GM19468 (cell line): ENCODE measurements around the gene CCNG2.
A peak's percentile ranks its signal among the peaks of the same experiment; 100 is the strongest.
"Not testable (repeated sequence)": the region's sequence is repeated elsewhere in the genome, so short reads cannot be mapped to it uniquely, and the experiment has no call there.

Source experiments
- ATAC-seq: cut with Tn5 transposase; IDR thresholded peaks from one replicate; pipeline ENCODE4 v1.9.1; 2021; ENCODE audit warnings: mild to moderate bottlenecking, moderate library complexity, moderate number of reproducible peaks; ENCODE audit not compliant: unreplicated experiment; ENCODE audit errors: extremely low read depth

Gene CCNG2, protein sequence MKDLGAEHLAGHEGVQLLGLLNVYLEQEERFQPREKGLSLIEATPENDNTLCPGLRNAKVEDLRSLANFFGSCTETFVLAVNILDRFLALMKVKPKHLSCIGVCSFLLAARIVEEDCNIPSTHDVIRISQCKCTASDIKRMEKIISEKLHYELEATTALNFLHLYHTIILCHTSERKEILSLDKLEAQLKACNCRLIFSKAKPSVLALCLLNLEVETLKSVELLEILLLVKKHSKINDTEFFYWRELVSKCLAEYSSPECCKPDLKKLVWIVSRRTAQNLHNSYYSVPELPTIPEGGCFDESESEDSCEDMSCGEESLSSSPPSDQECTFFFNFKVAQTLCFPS

GRCh38 chr4:77156912-77157858 lies at the start of gene CCNG2:
CCNG2 (plus strand) TSS chr4:77157207; CDS start chr4:77158533, 1,326 bp downstream.
- no peak for ATAC-seq

DNA sequence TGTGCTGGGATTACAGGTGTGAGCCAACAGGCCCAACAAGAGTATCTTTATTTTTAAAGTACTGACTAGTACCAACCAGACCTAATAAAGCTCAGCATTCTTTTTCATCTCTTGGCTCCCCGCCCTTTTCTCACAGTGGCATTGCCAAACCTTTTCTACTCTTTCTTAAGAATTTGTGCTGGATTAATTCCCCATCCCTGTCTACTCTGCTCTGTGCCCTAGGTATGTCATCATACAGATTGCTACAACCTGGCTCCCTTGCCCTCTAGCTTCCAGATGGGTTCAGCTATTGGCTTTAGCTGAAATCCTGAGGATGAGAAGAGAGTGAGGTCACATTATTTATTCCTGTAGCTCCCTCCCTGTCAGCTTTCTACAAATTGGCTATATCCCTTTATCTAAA lies 46.3 kb upstream of the CCNG2 start:
- no peak for ATAC-seq

- no peak for ATAC-seq
Observed at GRCh38 chr4:77113069-77113468, 43.9 kb upstream of the CCNG2 start.

DNA sequence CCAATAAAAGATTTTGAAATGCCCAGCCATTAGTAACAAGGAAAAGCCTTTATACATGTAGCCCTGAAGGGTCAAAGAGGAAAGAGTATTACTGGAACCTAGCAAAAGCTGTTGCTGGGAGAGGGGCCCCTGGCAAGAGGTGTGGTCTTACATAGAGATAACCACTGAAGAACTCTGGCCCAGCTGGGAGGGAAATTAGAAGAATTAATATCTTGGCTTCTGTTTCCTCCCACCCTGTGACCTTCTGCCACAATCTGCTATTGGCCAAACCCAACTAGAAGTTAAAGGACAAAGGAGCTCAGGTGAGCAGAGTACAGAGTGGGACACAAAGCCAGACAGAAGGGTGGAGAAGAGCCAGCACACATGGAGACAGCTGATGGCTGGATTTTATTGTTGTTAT lies 39.3 kb upstream of the CCNG2 start:
- ATAC-seq, result no peak

- ATAC-seq, result no peak
Observed at GRCh38 chr4:77120886-77121508, 36.0 kb upstream of the CCNG2 start.

DNA sequence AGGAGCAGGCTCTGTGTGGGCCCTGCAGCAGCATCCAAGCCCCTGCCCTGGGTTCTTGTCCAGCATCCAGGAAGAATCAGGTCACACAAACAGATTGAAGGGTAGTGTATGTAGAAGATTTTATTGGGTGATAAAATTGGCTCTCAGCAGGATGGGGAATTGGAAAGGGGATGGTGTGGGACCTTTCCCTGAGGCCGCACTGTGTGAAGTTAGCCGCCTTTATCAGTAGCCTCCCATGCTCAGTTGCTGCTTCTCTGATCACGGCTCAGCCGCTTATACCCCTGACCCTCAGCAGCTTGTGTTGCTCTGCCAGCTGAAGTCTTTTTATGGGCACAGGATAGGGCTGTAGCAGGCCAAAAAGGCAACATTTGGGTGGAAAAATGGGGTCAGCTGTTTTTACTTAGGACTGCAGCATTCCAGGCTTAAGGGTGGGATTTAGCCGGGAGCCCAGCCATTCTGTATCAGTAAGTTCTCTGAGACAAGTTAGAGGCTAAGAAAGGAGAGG lies 35.2 kb upstream of the CCNG2 start:
- no peak for ATAC-seq

GRCh38 chr4:77122656-77123055 lies 34.4 kb upstream of the CCNG2 start:
- ATAC-seq, result no peak

GRCh38 chr4:77123411-77123810 lies 33.6 kb upstream of the CCNG2 start:
- ATAC-seq, result no peak

- ATAC-seq, result no peak
Observed at GRCh38 chr4:77124576-77124975, 32.4 kb upstream of the CCNG2 start.

DNA sequence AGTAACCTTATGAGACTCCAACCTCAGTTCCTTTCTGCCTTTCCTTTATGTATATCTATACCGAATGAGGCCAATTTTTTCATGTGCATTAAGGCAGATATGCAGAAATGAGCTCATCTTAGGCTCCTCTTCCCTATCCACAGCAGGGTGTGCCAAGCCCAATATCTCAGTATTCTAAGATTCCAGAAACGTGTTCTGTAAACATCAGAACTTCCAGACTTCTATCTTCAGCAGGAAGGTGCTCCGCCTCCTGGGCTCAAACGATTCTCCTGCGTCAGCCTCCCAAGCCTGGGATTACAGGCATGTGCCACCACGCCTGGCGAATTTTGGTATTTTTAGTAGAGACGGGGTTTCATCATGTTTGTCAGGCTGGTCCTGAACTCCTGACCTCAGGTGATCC lies 31.0 kb upstream of the CCNG2 start:
- ATAC-seq, result no peak

GRCh38 chr4:77126809-77127208 lies 30.2 kb upstream of the CCNG2 start:
- ATAC-seq, result peak; percentile 69

DNA sequence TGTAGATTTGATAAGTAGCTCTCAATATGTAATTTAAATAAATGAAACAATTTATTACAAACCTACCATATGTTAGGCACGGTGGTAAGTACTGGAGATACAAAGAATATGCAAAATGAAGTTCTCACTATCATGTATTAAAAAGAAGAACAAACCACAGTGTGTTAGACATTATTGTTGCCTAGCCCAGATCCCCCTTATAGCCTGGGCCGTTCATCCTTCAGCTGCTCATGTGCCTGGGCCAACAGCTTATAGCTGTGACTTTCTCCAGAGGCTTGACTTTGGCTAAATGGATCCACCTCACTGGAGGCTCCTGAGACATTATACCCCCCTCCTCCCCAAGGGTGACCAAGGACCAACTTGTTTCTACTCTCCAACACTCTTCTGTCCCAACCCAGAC lies 29.8 kb upstream of the CCNG2 start:
- ATAC-seq, result peak; percentile 52

- no peak for ATAC-seq
Observed at GRCh38 chr4:77127837-77128621, 29.0 kb upstream of the CCNG2 start.

GRCh38 chr4:77132652-77133312 lies 24.2 kb upstream of the CCNG2 start:
- ATAC-seq, result no peak

DNA sequence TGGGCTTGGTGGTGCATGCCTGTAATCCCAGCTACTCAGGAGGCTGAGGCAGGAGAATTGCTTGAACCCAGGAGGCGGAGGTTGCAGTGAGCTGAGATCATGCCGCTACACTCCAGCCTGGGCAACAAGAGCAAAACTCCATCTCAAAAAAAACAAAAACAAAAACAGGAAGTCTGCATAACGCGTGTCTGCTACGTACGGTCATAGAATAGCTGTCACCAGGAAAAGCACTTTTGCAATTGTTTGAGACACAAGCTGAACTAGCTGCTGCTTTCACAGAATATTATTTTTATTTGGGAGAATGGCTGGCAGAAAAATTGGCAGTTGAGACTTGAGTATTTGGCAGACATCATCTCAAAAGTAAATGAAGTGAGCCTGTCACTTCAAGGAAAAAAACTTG lies 19.6 kb upstream of the CCNG2 start:
- not testable (repeated sequence) for ATAC-seq

DNA sequence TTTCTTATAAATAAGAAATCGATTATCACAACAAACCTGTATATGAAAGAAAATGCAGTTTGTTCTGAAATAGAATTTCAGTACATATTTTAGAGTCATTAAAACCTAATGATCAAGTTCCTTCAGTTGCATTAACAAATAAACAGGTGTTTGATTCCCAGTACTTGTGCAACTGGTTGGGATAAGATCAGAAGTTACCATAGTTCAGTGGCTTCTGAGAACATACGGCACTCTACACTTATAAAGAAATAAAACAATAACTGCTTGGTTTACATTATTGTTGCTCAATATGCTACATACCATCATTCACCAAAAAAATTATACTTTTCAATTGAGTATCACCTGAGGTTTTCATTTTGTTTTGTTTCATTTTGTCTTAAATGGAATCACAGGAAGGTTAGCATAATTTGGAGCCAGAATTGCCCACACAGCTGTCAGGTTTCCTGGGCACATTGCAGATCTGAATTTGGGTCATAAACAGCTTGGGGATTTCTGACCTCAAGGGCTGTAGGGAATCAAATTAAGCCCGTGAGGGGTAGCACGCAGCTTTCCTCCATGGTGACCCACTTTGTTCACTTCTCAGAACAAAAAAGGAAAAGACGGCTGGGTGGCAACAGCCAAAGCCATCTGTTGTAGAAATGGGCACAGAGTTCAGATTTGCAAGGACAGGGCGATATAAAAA lies 14.9 kb upstream of the CCNG2 start:
- ATAC-seq, result no peak

DNA sequence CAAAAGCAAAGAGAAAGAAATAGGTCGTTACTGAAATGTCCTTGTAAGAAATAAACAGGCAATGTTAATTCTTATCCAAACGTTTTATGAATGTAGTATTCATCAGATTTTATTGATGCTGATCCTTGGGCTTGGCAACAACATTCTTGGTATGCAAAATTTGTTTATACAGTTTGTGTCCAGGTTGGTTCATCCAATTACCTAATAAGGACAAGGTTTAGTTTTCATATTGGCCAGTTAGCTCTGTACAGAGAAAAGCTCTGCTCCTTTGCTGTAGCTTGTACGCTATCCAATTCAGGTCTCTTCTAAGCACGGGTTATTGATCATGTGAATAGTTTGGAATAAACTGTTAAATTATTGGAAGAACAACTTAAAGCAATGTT lies 14.4 kb upstream of the CCNG2 start:
- ATAC-seq, result no peak

DNA sequence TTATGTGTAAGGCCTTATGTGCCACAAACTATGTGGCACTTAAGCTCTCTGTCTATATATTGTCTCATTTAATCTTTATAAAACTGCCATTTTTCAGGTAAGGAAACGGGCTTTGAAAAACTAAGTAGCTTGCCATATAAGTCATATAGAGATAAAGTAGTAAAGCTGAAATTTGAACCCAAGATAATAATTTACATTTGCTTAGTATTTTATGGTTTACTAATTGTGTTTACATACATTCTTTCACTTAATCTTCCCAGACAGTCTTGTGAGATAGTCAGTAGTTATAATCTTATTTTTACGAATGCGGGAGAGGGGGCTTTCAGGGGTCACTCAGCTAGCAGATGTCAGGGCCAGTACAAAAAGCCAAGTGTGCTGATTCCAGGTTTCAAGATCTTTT lies 13.9 kb upstream of the CCNG2 start:
- ATAC-seq, result no peak

GRCh38 chr4:77145842-77146185 lies 11.2 kb upstream of the CCNG2 start:
- ATAC-seq, result no peak
